Caco-2 (cell line): ENCODE data around the gene ILF2. TPM values are rescaled to one million over a fixed set of nuclear protein-coding genes. Genes with fewer than 3 reads are reported as not detected.
A peak's percentile ranks its signal among the peaks of the same experiment; 100 is the strongest.
"Not testable (repeated sequence)": the region's sequence is repeated elsewhere in the genome, so short reads cannot be mapped to it uniquely, and the experiment has no call there.

Source experiments
- BruUV-seq: library from RNA; stranded (reverse); fragments of 400-500 nt; replicated peaks from 2 replicates; lab custom pipeline; 2021; lab: Mats Ljungman, UMichigan
- CTCF ChIA-PET: fragments of 300-600 bp; sonication (Branson Sonifier 250); formaldehyde crosslinking; loops from one replicate; lab custom pipeline; 2022; ENCODE audit warnings: antibody characterized with exemption; lab: Charles Lee
- POLR2A ChIA-PET: fragments of 300-600 bp; sonication (Branson Sonifier 250); formaldehyde crosslinking; loops from one replicate; lab custom pipeline; 2022; ENCODE audit warnings: antibody characterized with exemption; lab: Charles Lee
- DNase-seq, 2 experiments: peaks; one replicate each; pipeline versions ENCODE4 v3.0.0 to v3.0.0-alpha.2; 2020 to 2022
- H3K27me3 ChIP-seq: replicated peaks from 2 replicates; pipeline ENCODE4 v1.6.0; 2011; ENCODE audit warnings: low read length; ENCODE audit not compliant: control insufficient read depth, insufficient read depth
- H3K36me3 ChIP-seq: 2 replicates; pipeline ENCODE4 v1.5.1; 2011; ENCODE audit warnings: low read length; ENCODE audit not compliant: control insufficient read depth, insufficient read depth
- H3K4me1 ChIP-seq: fragments of 250-450 bp; sonication (Bioruptor Pico); 2 replicates; pipeline ENCODE4 v1.5.1; 2020; ENCODE audit warnings: mild to moderate bottlenecking
- H3K4me3 ChIP-seq: 2 replicates; pipeline ENCODE4 v1.5.1; 2011; ENCODE audit warnings: low read depth, mild to moderate bottlenecking, control low read depth, low read length
- H3K9me3 ChIP-seq: fragments of 250-450 bp; sonication (Bioruptor Pico); 2 replicates; pipeline ENCODE4 v1.5.1; 2020; ENCODE audit warnings: mild to moderate bottlenecking, moderate library complexity
- H3K27ac Mint-ChIP-seq: one replicate; pipeline ENCODE4 v1.8.0; 2022; ENCODE audit warnings: mixed read lengths; ENCODE audit not compliant: unreplicated experiment
- H3K27me3 Mint-ChIP-seq: one replicate; pipeline ENCODE4 v1.8.0; 2022; ENCODE audit warnings: mixed read lengths; ENCODE audit not compliant: insufficient read depth, unreplicated experiment
- H3K36me3 Mint-ChIP-seq: one replicate; pipeline ENCODE4 v1.8.0; 2022; ENCODE audit warnings: mild to moderate bottlenecking, mixed read lengths; ENCODE audit not compliant: insufficient read depth, unreplicated experiment
- H3K4me1 Mint-ChIP-seq: one replicate; pipeline ENCODE4 v1.8.0; 2022; ENCODE audit warnings: low read depth, mixed read lengths; ENCODE audit not compliant: unreplicated experiment
- H3K4me3 Mint-ChIP-seq: one replicate; pipeline ENCODE4 v1.8.0; 2022; ENCODE audit warnings: mild to moderate bottlenecking, moderate library complexity, mixed read lengths; ENCODE audit not compliant: unreplicated experiment
- H3K9me3 Mint-ChIP-seq: one replicate; pipeline ENCODE4 v1.8.0; 2022; ENCODE audit warnings: mixed read lengths; ENCODE audit not compliant: unreplicated experiment
- intact Hi-C: fragments of 100-400 bp; cut with micrococcal nuclease; formaldehyde crosslinking; loops from one replicate; pipeline ENCODE4 v1.10.0; 2022; ENCODE audit not compliant: unreplicated experiment
- total RNA-seq: library from RNA; stranded (reverse); gene quantifications from 2 replicates; pipeline ENCODE4 v1.2.3, GENCODE V29; 2022
- TF ChIP-seq, protein P1 (sequence below), 2 experiments: fragments of 200-600 bp in 1 of 2; IDR thresholded peaks; 1 replicate in 1 of 2; 2 replicates in 1 of 2; pipeline versions ENCODE4 v1.5.1 to v1.8.0; 2011 to 2022; ENCODE audit warnings: antibody characterized with exemption in 1 of 2, control low read depth in 1 of 2, inconsistent platforms in 1 of 2, low read depth in 1 of 2, low read length in 1 of 2, mild to moderate bottlenecking in 1 of 2, moderate library complexity in 1 of 2; ENCODE audit not compliant: insufficient read depth in 1 of 2, severe bottlenecking in 1 of 2, unreplicated experiment in 1 of 2

ILF2 gene
- total RNA-seq, 1 experiment from 2014 or later, result 287 TPM

DNA sequence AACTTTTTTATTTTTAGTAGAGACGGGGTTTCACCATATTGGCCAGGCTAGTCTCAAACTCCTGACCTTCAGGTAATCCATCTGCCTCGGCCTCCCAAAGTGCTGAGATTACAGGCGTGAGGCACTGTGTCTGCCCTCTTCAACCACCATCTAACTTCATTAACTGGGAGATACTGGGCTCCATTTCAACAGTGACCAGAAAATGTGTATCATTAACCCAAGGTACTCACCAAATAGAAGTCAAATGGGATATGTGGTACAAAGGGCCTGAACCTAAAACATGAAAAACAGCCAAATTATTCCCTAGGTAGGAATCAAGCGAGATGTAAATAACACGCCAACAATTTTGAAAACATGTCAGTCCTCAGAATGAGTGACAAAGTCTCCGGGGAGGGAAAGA, 1.2 kb downstream of the ILF2 start:
- Histone ChIP-seq H3K4me3 (peak overlapping the region; percentile 85), H3K4me1 (peaks cover 4% of the 10 kb centered on the region; the same call in 1 of the 2 replicates), H3K9me3 (no peaks in the 10 kb centered on the region), H3K27me3 (no peaks in the 10 kb centered on the region), H3K36me3 (peaks cover 8% of the 10 kb centered on the region)
- Mint-ChIP-seq H3K27me3 (no peaks in the 10 kb centered on the region), H3K27ac (no peak overlapping the region), H3K36me3 (peaks cover 4% of the 10 kb centered on the region), H3K4me1 (peaks cover 6% of the 10 kb centered on the region), H3K4me3 (no peak overlapping the region), H3K9me3 (no peaks in the 10 kb centered on the region)
- intact Hi-C loops, result loop anchor here (2.0 to 5.0 kb wide), 3 partner anchors 35 to 151 kb away; partner anchors contain the start of gene CHTOP
- no peak for DNase-seq
- TF ChIP-seq, protein P1, sequence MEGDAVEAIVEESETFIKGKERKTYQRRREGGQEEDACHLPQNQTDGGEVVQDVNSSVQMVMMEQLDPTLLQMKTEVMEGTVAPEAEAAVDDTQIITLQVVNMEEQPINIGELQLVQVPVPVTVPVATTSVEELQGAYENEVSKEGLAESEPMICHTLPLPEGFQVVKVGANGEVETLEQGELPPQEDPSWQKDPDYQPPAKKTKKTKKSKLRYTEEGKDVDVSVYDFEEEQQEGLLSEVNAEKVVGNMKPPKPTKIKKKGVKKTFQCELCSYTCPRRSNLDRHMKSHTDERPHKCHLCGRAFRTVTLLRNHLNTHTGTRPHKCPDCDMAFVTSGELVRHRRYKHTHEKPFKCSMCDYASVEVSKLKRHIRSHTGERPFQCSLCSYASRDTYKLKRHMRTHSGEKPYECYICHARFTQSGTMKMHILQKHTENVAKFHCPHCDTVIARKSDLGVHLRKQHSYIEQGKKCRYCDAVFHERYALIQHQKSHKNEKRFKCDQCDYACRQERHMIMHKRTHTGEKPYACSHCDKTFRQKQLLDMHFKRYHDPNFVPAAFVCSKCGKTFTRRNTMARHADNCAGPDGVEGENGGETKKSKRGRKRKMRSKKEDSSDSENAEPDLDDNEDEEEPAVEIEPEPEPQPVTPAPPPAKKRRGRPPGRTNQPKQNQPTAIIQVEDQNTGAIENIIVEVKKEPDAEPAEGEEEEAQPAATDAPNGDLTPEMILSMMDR (IDR thresholded peaks at IDR 0.05; ENCODE audit: insufficient read depth in 1 of 2, low read depth in 1 of 2, low read length in 1 of 2, severe bottlenecking in 1 of 2, unreplicated experiment in 1 of 2), result no peak
- ChIA-PET CTCF (no interaction called here), POLR2A (no interaction called here)
- BruUV-seq, result no TSS peak

DNA sequence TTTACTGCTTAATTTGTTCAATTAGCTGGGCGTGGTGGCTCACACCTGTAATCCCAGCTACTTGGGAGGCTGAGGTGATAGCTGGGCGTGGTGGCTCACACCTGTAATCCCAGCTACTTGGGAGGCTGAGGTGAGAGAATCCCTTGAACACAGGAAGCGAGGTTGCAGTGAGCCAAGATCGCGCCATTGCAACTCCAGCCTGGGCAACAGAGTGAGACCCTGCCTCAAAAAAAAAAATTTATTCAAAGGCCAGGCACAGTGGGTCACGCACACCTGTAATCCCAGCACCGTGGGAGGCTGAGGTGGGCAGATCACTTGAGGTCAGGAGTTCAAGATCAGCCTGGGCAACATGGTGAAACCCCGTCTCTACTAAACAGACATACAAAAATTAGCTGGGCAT, 2.1 kb downstream of the ILF2 start:
- not testable (repeated sequence) for H3K36me3 Mint-ChIP-seq, H3K27me3 Mint-ChIP-seq

GRCh38 chr1:153667439-153667838, 3.4 kb downstream of the ILF2 start:
- H3K27ac Mint-ChIP-seq, result no peak overlapping the region
- BruUV-seq, result no TSS peak
- POLR2A ChIA-PET, result no interaction called here

More for the DNA sequence above, 2.1 kb downstream of the ILF2 start:
- intact Hi-C loops, CTCF ChIA-PET, H3K9me3 Mint-ChIP-seq, BruUV-seq, H3K36me3 ChIP-seq, H3K27ac Mint-ChIP-seq, H3K27me3 ChIP-seq, POLR2A ChIA-PET, H3K4me1 ChIP-seq, H3K4me1 Mint-ChIP-seq, H3K9me3 ChIP-seq, DNase-seq, H3K4me3 ChIP-seq: not testable (repeated sequence)
- H3K4me3 Mint-ChIP-seq, result peak overlapping the region; percentile 54

More at GRCh38 chr1:153667439-153667838, 3.4 kb downstream of the ILF2 start:
- Histone ChIP-seq H3K27me3 (no peaks in the 10 kb centered on the region), H3K4me3 (no peak overlapping the region), H3K9me3 (no peaks in the 10 kb centered on the region), H3K4me1 (peaks cover 4% of the 10 kb centered on the region; the same call in 1 of the 2 replicates), H3K36me3 (peaks cover 12% of the 10 kb centered on the region)
- Mint-ChIP-seq H3K36me3 (peaks cover 4% of the 10 kb centered on the region), H3K4me1 (peaks cover 8% of the 10 kb centered on the region), H3K9me3 (no peaks in the 10 kb centered on the region), H3K27me3 (no peaks in the 10 kb centered on the region), H3K4me3 (no peak overlapping the region)
- TF ChIP-seq, protein P1 (IDR thresholded peaks at IDR 0.05; ENCODE audit: insufficient read depth in 1 of 2, low read depth in 1 of 2, low read length in 1 of 2, severe bottlenecking in 1 of 2, unreplicated experiment in 1 of 2), result no peak
- CTCF ChIA-PET, result no interaction called here
- intact Hi-C loops, result no loop called here
- DNase-seq, result no peak
